ENCODE results near the gene CCT5. TPM values are rescaled to one million over a fixed set of nuclear protein-coding genes. Genes with fewer than 3 reads are reported as not detected.

The CCT5 gene
- polyA plus RNA-seq, 1 experiment: 374 TPM

GRCh38 chr5:10286862-10287227, 36.8 kb downstream of the CCT5 start:
- TF ChIP-seq, protein P1, sequence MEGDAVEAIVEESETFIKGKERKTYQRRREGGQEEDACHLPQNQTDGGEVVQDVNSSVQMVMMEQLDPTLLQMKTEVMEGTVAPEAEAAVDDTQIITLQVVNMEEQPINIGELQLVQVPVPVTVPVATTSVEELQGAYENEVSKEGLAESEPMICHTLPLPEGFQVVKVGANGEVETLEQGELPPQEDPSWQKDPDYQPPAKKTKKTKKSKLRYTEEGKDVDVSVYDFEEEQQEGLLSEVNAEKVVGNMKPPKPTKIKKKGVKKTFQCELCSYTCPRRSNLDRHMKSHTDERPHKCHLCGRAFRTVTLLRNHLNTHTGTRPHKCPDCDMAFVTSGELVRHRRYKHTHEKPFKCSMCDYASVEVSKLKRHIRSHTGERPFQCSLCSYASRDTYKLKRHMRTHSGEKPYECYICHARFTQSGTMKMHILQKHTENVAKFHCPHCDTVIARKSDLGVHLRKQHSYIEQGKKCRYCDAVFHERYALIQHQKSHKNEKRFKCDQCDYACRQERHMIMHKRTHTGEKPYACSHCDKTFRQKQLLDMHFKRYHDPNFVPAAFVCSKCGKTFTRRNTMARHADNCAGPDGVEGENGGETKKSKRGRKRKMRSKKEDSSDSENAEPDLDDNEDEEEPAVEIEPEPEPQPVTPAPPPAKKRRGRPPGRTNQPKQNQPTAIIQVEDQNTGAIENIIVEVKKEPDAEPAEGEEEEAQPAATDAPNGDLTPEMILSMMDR (IDR thresholded peaks at IDR 0.05; ENCODE audit: insufficient read depth, low read depth, low read length): no peak
- Histone ChIP-seq H3K27me3 (ENCODE audit: control insufficient read depth, insufficient read depth, low read length) (no peaks in the 10 kb centered on the region), H3K4me3 (ENCODE audit: low read depth, low read length) (no peak overlapping the region), H3K36me3 (ENCODE audit: control insufficient read depth, insufficient read depth, low read length) (peaks cover 11% of the 10 kb centered on the region)
- ChIA-PET CTCF (interaction anchor here (1.1 to 1.7 kb wide), 3 partner anchors 9 to 140 kb away, joined by 3 to 5 read pairs (median 4); no protein-coding TSS in a partner anchor), POLR2A (interaction anchor here (0.5 kb wide), 1 partner anchor 261 kb away, joined by 4 read pairs; no protein-coding TSS in a partner anchor)
- no peak for DNase-seq (ENCODE audit: low read depth)

DNA sequence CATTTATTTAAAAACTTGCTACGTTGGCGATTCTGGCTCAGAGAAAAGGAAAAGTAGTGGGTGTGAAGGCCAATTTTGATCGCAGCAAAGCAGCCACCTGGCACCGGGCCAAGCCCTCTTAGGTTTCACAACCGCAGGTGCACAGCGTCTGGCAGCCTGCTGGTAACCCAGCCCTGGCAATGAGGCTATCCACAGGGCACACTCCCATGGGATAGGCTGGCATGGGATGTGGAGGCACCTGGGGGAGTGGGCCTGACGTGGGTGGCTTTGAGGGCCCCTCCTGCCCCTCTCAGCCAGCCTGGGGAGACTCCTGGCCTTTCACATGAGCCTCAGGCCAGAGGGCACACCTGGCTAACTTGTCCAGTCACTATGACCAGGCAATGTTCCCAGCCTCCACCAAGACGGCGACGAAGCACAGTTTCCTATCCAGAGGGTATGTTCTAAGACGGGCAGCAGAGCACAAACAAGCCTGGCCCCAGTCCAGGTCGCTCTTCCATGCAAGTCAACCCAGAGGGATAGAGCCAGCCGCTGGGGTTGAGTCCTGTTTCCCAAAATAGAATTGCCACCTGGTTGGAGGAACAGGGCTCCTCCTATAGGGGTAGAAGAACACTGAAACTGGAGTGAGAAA, 38.6 kb downstream of the CCT5 start:
- POLR2A ChIA-PET: no interaction called here
- no peaks in the 10 kb centered on the region for H3K27me3 ChIP-seq (ENCODE audit: control insufficient read depth, insufficient read depth, low read length)
- DNase-seq (ENCODE audit: low read depth): no peak
- H3K36me3 ChIP-seq (ENCODE audit: control insufficient read depth, insufficient read depth, low read length): peaks cover 11% of the 10 kb centered on the region
- CTCF ChIA-PET: no interaction called here
- H3K4me3 ChIP-seq (ENCODE audit: low read depth, low read length): no peak overlapping the region
- TF ChIP-seq, protein P1 (IDR thresholded peaks at IDR 0.05; ENCODE audit: insufficient read depth, low read depth, low read length): no peak

DNA sequence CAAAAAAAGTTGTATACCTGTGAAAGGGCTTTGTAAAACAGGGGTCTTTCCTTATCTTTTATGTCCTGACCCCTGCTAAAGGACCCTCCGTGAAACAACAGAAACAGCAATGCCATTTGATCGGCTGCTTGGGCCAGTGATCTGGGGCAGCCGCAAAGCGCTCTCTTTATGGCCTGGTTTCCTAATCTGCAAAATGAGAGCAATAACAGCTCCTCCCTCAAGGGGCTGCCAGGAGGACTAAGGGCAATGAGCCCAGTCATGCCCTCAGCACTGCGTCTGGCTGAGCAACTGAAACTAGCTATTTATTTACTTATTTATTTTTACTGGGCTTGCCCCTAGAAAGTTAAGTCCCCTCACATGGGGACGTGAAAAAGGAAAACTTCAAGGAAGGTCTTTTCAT, 39.3 kb downstream of the CCT5 start:
- Histone ChIP-seq H3K27me3 (ENCODE audit: control insufficient read depth, insufficient read depth, low read length) (no peaks in the 10 kb centered on the region), H3K36me3 (ENCODE audit: control insufficient read depth, insufficient read depth, low read length) (peaks cover 11% of the 10 kb centered on the region), H3K4me3 (ENCODE audit: low read depth, low read length) (no peak overlapping the region)
- POLR2A ChIA-PET: no interaction called here
- CTCF ChIA-PET: interaction anchor here (1.1 kb wide), 1 partner anchor 135 kb away, joined by 3 read pairs; no protein-coding TSS in a partner anchor
- no peak for DNase-seq (ENCODE audit: low read depth)
- TF ChIP-seq, protein P1 (IDR thresholded peaks at IDR 0.05; ENCODE audit: insufficient read depth, low read depth, low read length): no peak

DNA sequence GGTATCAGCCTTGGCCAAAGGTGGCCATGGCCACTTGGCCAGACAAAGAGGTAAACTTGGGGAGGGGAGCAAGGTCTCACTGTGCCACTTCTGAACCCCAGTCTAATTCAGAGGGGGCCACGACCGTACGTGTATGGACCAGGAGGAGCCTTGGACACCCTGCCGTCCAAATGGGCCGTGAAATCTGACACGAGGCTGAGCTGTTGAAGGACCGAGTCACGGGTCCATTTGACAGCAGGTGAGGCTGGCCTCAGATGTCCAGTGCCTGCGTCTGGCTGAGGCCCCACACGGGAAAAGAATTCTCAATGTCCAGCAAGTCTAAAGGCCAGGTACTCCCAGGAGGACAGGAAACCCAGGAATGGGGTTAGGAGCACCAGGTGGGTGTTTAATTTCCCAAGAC, 39.9 kb downstream of the CCT5 start:
- CTCF ChIA-PET: interaction anchor here (1.1 kb wide), 1 partner anchor 134 kb away, joined by 3 read pairs; no protein-coding TSS in a partner anchor

GRCh38 chr5:10290438-10290837, 40.4 kb downstream of the CCT5 start:
- Histone ChIP-seq H3K27me3 (ENCODE audit: control insufficient read depth, insufficient read depth, low read length) (no peaks in the 10 kb centered on the region), H3K4me3 (ENCODE audit: low read depth, low read length) (no peak overlapping the region), H3K36me3 (ENCODE audit: control insufficient read depth, insufficient read depth, low read length) (peaks cover 11% of the 10 kb centered on the region)
- ChIA-PET POLR2A (no interaction called here), CTCF (interaction anchor here (1.1 kb wide), 1 partner anchor 134 kb away, joined by 3 read pairs; no protein-coding TSS in a partner anchor)
- TF ChIP-seq, protein P1 (IDR thresholded peaks at IDR 0.05; ENCODE audit: insufficient read depth, low read depth, low read length): no peak
- DNase-seq (ENCODE audit: low read depth): no peak

More for the DNA sequence above, 39.9 kb downstream of the CCT5 start:
- Histone ChIP-seq H3K27me3 (ENCODE audit: control insufficient read depth, insufficient read depth, low read length) (no peaks in the 10 kb centered on the region), H3K4me3 (ENCODE audit: low read depth, low read length) (no peak overlapping the region), H3K36me3 (ENCODE audit: control insufficient read depth, insufficient read depth, low read length) (peaks cover 11% of the 10 kb centered on the region)
- no peak for DNase-seq (ENCODE audit: low read depth)
- TF ChIP-seq, protein P1 (IDR thresholded peaks at IDR 0.05; ENCODE audit: insufficient read depth, low read depth, low read length): no peak
- POLR2A ChIA-PET: no interaction called here
